ENCODE results near the gene PPP2R5B.

PPP2R5B gene

DNA sequence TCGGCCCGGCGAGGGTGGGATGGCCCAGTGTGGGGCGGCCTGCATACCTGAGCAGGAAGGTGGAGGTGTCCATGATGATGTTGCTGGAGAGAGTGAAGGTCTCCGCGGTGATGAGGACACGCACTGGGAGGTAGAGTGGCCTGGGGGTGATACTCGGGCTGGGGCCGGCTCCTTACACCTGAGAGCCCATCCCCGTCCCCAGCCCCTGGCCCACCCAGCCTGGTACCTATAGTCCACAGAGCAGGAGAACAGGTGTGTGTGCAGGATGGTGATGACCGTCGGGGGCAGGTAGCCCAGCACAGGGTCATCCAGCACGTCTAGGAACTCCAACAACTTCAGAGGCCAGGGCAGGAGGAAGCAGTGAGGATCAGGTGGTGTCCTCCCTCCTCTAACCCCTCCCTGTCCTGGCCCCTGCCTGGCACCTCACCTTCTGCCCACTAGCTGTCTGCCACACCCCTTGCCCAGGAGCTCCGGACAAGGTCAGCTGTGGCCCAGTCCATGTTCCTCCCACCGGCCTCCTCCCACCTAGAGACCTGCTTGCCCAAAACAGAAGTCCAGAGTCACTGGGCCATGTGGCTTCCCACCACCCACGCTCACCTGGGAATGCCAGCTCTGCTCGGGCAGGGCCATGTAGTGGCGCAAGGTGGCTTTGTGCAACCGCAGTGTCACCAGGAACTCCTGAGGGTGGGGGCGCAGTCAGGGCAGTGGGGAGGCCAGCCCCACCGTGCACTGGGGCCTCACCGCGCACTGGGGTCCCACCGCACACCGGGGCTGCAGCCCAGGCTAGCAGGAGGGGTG lies 18.8 kb upstream of the PPP2R5B start:
- TF ChIP-seq, protein P1, sequence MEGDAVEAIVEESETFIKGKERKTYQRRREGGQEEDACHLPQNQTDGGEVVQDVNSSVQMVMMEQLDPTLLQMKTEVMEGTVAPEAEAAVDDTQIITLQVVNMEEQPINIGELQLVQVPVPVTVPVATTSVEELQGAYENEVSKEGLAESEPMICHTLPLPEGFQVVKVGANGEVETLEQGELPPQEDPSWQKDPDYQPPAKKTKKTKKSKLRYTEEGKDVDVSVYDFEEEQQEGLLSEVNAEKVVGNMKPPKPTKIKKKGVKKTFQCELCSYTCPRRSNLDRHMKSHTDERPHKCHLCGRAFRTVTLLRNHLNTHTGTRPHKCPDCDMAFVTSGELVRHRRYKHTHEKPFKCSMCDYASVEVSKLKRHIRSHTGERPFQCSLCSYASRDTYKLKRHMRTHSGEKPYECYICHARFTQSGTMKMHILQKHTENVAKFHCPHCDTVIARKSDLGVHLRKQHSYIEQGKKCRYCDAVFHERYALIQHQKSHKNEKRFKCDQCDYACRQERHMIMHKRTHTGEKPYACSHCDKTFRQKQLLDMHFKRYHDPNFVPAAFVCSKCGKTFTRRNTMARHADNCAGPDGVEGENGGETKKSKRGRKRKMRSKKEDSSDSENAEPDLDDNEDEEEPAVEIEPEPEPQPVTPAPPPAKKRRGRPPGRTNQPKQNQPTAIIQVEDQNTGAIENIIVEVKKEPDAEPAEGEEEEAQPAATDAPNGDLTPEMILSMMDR (IDR thresholded peaks at IDR 0.05; ENCODE audit: poor library complexity, severe bottlenecking), result no peak
- Histone ChIP-seq H3K4me3 (ENCODE audit: severe bottlenecking) (no peak overlapping the region), H3K4me1 (ENCODE audit: insufficient read depth, poor library complexity, severe bottlenecking) (no peaks in the 10 kb centered on the region), H3K9me3 (ENCODE audit: severe bottlenecking) (no peaks in the 10 kb centered on the region), H3K27ac (ENCODE audit: poor library complexity, severe bottlenecking) (no peak overlapping the region), H3K36me3 (ENCODE audit: low read depth) (peaks cover 58% of the 10 kb centered on the region), H3K27me3 (ENCODE audit: insufficient read depth, poor library complexity, severe bottlenecking) (no peaks in the 10 kb centered on the region)
- ATAC-seq (ENCODE audit: low read depth) (no peak), DNase-seq (ENCODE audit: low spot score) (no peak)

DNA sequence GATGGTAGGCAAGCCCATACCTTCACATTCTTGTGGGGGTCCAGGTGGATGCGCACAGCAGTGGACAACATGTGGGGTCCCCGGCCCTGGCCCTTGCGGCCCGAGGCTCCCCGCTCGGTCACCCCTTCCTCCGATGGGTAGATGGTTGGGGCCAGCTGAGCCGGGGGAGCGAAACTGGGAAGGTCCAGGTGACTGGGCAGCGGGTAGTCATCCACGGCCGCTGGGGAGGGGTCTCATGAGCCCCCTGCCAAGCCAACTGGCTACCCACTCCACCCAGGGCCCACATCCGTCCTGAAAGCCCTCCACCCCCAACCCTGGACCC lies 18.2 kb upstream of the PPP2R5B start:
- no peaks in the 10 kb centered on the region for H3K4me1 ChIP-seq (ENCODE audit: insufficient read depth, poor library complexity, severe bottlenecking)
- ATAC-seq (ENCODE audit: low read depth), result no peak
- no peak overlapping the region for H3K27ac ChIP-seq (ENCODE audit: poor library complexity, severe bottlenecking)
- no peak overlapping the region for H3K4me3 ChIP-seq (ENCODE audit: severe bottlenecking)
- no peak for DNase-seq (ENCODE audit: low spot score)
- no peaks in the 10 kb centered on the region for H3K27me3 ChIP-seq (ENCODE audit: insufficient read depth, poor library complexity, severe bottlenecking)
- H3K9me3 ChIP-seq (ENCODE audit: severe bottlenecking), result no peaks in the 10 kb centered on the region
- TF ChIP-seq, protein P1 (IDR thresholded peaks at IDR 0.05; ENCODE audit: poor library complexity, severe bottlenecking), result no peak
- H3K36me3 ChIP-seq (ENCODE audit: low read depth), result peaks cover 63% of the 10 kb centered on the region

DNA sequence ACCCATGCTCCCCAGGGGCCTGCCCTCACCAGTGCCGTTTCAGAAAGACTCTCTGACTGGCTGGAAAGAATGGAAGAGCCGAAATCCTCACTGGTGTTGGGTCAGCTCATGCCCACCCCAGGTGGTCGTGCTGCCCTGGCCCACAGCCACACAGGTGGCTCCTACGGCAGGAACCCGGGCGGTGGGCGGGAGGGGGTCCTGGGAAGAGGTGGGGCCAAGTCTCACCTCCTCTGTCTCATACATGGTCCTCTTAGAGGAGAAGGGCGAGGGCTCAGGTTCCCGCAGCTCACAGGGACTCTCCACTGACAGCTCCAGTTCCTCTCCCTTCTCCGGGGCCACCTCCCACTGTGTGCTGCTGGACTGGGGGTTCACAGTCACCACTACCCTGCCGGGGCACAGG lies 15.7 kb upstream of the PPP2R5B start:
- DNase-seq (ENCODE audit: low spot score) (no peak), ATAC-seq (ENCODE audit: low read depth) (no peak)
- no peak overlapping the region for H3K27ac ChIP-seq (ENCODE audit: poor library complexity, severe bottlenecking)
- TF ChIP-seq, protein P1 (IDR thresholded peaks at IDR 0.05; ENCODE audit: poor library complexity, severe bottlenecking), result no peak
- H3K4me1 ChIP-seq (ENCODE audit: insufficient read depth, poor library complexity, severe bottlenecking), result no peaks in the 10 kb centered on the region
- no peak overlapping the region for H3K4me3 ChIP-seq (ENCODE audit: severe bottlenecking)
- no peaks in the 10 kb centered on the region for H3K9me3 ChIP-seq (ENCODE audit: severe bottlenecking)
- no peaks in the 10 kb centered on the region for H3K27me3 ChIP-seq (ENCODE audit: insufficient read depth, poor library complexity, severe bottlenecking)
- peaks cover 59% of the 10 kb centered on the region for H3K36me3 ChIP-seq (ENCODE audit: low read depth)

DNA sequence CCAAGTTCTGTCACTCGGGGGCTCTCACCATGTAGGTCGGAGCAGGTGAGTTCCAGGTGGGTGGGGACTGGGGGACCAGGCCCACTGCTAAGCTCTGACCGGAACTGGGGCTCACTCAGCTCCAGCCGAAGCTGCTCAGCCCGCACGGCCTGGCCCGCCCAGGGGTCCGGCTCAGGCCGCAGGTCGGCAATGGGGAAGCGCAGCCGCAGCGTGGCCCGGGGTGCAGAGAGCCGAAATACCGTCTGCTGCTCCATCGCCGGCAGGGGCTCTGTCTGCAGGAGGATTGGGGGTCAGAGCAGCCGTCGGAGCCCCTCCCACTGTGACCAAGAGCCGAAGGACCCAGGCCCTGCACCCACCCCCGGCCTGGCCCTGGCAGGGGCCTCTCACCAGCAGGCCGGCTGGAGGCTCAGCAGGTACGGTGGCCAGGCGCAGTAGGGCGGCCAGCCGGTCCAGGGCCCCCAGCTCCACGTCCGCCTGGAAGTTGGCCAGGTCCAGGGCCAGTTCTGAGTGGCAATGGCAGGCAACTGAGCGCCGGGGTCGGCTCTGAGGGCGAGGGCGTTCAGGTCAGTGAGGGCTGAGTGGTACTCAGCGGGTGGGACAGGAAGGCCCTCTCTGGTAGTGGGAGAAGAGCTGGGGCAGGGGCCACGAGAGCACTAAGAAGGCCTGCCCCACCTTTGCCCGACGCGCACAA lies 14.7 kb upstream of the PPP2R5B start:
- Histone ChIP-seq H3K27ac (ENCODE audit: poor library complexity, severe bottlenecking) (no peak overlapping the region), H3K4me1 (ENCODE audit: insufficient read depth, poor library complexity, severe bottlenecking) (no peaks in the 10 kb centered on the region), H3K9me3 (ENCODE audit: severe bottlenecking) (no peaks in the 10 kb centered on the region), H3K36me3 (ENCODE audit: low read depth) (peaks cover 56% of the 10 kb centered on the region), H3K4me3 (ENCODE audit: severe bottlenecking) (no peak overlapping the region), H3K27me3 (ENCODE audit: insufficient read depth, poor library complexity, severe bottlenecking) (no peaks in the 10 kb centered on the region)
- no peak for DNase-seq (ENCODE audit: low spot score)
- no peak for ATAC-seq (ENCODE audit: low read depth)
- TF ChIP-seq, protein P1 (IDR thresholded peaks at IDR 0.05; ENCODE audit: poor library complexity, severe bottlenecking), result no peak
